HEK293T (cell line): ENCODE data around the gene FCN1.

Source experiments
- ARNT ChIP-seq: fragments of 450-650 bp; IDR thresholded peaks from 2 replicates; pipeline ENCODE4 v1.6.1; 2017; ENCODE audit warnings: mild to moderate bottlenecking
- BHLHE40 ChIP-seq: fragments of 450-650 bp; IDR thresholded peaks from 2 replicates; pipeline ENCODE4 v1.6.1; 2016; ENCODE audit warnings: mild to moderate bottlenecking, moderate library complexity, borderline replicate concordance
- FOXK2 ChIP-seq: fragments of 450-650 bp; IDR thresholded peaks from 2 replicates; pipeline ENCODE4 v1.6.1; 2016; ENCODE audit warnings: mild to moderate bottlenecking
- FOXM1 ChIP-seq: fragments of 450-650 bp; IDR thresholded peaks from 2 replicates; pipeline ENCODE4 v1.6.1; 2017; ENCODE audit warnings: mild to moderate bottlenecking, borderline replicate concordance
- HDGF ChIP-seq: fragments of 450-650 bp; IDR thresholded peaks from 2 replicates; pipeline ENCODE4 v1.6.1; 2017; ENCODE audit warnings: antibody characterized with exemption, borderline replicate concordance
- L3MBTL2 ChIP-seq: fragments of 450-650 bp; conservative IDR thresholded peaks from 2 replicates; pipeline ENCODE4 v1.6.1; 2016; ENCODE audit warnings: mild to moderate bottlenecking
- PKNOX1 ChIP-seq: fragments of 450-650 bp; IDR thresholded peaks from 2 replicates; pipeline ENCODE4 v1.6.1; 2016
- SP1 ChIP-seq: fragments of 450-650 bp; IDR thresholded peaks from 2 replicates; pipeline ENCODE4 v1.6.1; 2017
- TARDBP ChIP-seq: fragments of 450-650 bp; IDR thresholded peaks from 2 replicates; pipeline ENCODE4 v1.6.1; 2016

GRCh38 chr9:134871697-134872340 is 45.9 kb downstream of the FCN1 start:
- TF ChIP-seq FOXM1 (no peak), HDGF (no peak), BHLHE40 (no peak), ARNT (no peak), SP1 (no peak), PKNOX1 (no peak), TARDBP (no peak), FOXK2 (no peak), L3MBTL2 (no peak)
